Measurements from ENCODE around the gene ERFE.

The ERFE gene

DNA sequence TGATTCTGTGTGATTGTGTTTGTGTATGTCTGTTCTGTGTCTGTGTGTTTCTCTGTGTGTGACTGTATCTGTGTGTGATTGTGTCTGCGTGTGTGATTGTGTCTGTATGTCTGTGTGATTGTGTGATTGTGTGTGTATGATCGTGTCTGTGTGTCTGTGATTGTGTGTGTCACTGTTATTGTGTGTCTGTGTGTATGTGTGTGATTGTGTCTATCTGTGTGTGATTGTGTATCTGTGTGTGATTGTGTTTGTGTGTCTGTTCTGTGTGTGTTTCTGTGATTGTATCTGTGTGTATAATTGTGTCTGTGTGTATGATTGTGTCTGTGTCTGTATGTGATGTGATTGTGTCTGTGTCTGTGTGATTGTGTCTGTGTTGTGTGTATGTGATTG, 32.0 kb upstream of the ERFE start:
- FAIRE-seq = no peak

DNA sequence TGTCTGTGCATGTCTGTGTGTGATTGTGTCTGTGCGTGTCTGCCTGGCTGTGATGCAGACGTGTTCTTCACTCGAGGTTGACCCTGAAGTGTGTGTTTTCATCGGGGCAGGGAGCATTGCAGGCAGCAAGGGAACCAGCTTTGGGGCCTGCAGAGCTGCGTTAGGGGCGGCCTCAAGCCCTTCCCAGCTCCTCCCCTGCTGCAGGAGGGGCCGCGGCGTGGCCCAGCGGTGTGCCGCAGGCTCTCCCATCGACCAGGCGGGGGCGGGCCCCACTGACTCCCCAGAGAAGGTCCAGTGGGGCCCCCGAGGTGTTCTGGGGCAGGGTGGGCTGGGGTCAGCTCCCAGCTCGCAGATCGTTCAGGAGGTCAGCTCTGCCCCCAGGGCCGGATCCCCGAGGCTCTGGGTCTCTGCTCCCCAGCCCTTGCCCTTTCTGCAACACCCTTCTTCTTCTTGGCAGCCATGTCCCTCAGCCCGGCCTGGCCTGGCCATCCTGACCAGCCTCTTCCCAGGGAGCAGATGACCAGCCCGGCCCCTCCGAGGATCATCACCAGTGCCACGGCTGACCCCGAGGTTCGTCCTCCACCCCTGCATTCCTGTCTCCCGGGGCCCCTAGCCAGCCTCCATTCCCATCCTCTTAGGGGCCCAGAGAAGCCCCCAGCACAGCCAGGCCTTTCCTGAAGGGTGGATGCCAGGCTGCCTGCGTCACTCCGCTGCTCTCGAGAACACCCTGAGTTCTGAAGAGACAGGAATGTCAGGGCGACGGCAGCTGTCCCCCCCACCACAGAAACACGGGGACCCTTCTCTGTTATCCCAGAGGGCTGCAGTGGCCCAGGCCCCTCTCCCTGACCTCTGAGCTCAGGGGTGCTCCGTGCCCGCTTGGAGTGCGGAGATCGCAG, 31.4 kb upstream of the ERFE start:
- FAIRE-seq = no peak

DNA sequence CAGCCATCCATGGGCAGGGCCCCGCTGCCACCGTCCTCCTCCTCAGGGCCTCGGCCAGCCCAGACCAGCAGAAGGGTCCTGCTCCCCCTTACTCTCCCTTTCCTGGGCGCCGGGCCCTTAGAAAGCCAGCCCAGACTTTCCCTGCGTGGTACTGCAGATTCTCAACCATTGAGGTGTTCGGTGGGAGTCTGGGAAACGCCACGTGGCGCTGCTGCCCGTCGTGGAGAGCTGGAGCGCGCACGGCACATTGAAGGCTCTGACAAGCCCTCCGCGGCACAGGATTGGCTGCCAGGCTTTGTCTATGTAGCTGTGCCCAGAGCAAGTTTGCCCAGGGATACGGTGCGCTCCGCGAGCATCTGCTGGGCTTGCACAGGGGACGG, 30.7 kb upstream of the ERFE start:
- no peak for FAIRE-seq

DNA sequence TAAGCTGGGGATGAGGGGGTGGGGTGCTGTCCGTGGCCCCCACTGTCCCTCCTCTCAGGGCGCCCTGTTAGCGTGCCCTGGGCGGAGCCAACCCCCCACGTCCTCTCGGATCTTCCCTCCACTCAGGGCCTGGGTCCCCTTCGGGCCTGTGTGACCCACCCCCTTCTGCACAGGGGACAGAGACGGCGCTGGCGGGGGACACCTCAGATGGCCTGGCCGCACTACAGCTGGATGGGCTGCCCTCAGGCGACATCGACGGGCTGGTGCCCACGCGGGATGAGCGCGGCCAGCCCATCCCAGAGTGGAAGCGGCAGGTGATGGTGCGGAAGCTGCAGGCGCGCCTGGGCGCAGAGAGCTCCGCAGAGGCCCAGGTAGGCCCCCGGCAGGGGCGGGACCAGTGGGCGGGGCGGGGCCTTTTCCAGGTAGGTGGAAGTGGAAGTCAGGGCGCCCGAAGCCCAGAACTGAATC, 30.2 kb upstream of the ERFE start:
- FAIRE-seq = no peak

DNA sequence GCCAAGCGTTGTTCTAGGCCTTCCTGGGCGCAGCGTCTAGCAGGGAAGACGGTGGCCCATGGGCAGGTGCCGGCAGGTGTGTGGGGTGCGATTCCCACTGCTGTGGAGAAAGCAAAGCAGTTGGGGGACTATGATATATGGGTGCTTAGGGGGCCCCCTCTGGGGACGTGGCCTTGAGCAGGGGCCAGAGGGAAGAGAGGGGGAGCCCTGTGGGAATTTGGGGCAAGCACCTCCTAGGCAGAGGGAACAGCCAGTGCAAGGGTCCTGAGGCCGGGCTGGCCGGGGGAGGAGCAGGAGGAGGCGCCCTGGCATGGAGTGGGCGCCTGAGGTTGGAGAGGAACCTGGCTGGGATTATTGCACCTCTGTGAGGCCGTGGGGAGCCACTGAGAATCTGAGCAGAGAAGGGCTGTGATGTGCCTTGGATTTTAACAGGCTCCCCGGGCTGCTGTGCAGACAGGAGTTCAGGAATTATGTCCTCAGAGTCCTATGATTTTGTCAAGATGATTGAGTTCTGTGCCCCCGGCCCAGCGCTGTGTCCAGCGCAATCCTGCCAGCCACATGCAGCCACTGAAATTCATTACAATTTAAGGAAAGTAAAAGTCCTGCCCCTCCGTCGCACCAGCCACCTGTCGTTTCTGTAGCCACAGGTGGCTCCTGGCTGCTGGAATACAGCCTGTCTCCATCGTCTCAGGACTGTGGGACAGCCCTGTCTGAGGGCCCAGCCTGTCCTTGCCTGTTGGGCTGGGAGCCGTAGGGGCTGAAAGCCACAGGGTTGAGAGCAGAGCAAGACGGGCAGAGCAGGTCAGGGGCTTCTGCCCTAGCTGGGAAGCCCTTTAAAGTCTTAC, 29.4 kb upstream of the ERFE start:
- FAIRE-seq = no peak

DNA sequence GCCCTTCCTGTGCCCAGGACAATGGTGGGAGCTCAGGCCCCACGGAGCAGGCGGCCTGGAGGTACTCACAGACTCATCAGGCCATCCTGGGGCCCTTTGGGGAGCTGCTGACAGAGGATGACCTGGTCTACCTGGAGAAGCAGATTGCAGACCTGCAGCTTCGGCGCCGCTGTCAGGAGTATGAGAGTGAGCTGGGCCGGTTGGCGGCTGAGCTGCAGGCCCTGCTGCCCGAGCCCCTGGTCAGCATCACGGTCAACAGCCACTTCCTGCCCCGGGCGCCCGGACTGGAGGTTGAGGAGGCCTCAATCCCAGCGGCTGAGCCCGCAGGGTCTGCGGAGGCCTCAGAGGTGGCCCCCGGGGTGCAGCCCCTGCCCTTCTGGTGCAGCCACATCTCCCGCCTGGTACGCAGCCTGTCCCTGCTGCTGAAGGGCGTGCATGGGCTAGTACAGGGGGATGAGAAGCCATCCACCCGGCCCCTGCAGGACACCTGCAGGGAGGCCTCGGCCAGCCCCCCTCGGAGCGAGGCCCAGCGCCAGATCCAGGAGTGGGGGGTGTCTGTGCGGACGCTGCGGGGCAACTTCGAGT, 28.6 kb upstream of the ERFE start:
- no peak for FAIRE-seq

DNA sequence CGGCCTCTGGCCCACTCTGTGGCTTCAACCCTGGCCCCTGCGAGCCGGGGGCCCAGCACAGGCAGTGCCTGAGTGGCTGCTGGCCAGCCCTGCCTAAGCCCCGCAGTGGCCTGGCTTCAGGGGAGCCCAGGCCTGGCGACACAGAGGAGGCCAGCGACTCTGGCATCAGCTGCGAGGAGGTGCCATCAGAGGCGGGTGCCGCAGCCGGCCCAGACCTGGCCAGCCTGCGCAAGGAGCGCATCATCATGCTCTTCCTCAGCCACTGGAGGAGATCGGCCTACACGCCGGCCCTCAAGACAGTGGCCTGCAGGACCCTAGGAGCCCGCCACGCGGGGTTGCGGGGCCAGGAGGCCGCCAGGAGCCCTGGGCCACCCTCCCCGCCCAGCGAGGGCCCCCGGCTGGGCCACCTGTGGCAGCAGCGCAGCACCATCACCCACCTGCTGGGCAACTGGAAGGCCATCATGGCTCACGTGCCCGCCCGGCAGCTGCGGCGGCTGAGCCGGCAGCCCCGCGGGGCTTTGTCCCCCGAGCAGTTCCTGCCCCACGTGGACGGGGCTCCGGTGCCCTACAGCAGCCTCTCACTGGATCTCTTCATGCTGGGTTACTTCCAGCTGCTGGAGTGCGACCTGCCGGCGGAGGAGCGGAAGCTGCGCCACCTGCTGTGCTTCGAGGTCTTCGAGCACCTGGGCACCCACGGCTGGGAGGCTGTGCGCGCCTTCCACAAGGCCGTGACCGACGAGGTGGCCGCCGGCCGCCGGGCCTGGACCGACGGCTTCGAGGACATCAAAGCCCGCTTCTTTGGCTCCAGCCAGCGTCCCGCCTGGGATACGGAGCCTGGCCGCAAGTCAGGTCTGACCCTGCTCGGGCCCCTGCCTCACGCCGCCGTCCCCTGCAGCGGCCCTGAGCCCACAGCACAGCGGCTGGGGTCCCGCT, 27.8 kb upstream of the ERFE start:
- no peak for FAIRE-seq

DNA sequence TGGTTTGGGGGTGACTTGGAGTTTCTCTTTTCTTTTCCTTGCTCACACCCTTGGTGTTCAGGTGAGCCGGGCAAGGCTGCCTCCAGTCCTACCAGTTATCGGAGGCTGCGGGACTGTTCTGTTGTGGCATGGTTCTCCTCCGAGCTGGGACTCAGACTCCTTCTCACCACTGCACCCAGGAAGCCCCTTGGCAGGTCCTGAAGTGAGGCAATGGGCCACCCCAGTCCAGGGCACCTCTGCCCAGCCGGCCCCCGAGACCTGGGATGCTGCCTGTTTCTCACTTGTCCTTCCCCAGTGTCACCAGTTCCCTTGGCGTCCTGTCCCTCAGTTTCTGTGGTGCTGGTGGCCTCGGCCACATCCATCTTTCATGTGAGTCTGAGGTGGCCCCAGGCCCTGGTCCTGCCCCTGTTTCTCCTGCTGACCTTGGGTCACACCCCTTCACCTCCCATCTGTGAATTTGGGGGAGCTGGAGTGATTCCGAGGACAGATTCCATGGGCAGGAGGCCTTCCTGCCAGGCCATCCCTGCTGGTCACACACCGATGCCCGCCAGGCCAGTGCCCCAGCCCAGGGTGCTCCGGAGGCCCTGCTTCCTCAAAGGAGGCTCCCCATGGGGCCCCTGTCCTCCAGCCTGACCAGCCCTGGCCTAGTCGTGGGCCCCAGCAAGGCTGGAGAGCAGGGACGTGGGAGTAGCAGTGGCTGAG, 26.9 kb upstream of the ERFE start:
- no peak for FAIRE-seq

DNA sequence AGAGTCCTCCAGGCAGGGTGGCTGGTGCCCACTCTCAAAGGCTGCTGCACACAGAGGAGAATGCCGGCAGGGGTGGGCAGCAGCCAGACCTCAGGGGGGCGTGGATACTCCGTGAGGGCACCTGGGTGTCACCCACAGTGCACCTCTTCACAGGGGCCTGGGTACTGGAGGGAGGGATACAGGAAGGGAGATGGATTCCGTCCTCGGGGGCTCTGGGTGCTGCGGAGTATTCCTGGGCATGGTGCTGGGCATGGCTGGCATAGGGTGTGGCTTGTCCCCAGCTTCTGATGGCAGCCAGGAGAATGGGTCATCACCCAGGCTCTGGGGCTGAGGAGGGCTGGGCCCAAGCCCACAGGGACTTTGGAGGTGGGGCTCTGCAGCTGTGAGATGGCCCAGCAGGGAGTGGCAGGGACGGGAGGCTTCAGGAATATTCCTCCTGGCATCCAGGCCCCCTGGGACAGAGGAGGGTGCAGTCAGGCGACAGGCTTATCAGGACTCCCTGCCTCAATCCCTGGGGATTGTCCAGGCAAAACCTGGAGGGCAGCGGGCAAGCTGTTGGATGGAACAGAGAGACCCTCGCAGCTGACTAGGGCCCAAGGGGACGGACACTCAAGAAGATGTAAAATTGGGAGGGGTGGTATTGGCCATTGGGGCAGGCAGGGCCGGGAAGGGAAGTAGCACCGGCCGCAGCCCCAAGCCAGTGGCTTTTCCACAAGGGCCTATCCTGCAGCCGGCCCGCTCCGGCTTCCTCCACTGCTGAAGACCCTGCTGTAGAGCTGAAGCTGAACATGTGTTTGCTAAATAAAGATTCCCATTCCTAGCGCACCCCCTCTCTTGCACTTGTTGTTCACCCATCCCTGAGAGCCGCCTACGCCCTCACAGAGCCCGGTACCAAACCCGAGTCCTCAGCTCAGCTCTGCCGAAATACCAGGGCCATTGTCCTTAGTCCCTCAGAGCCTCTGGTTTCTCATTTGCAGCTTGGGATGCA, 26.0 kb upstream of the ERFE start:
- no peak for FAIRE-seq

DNA sequence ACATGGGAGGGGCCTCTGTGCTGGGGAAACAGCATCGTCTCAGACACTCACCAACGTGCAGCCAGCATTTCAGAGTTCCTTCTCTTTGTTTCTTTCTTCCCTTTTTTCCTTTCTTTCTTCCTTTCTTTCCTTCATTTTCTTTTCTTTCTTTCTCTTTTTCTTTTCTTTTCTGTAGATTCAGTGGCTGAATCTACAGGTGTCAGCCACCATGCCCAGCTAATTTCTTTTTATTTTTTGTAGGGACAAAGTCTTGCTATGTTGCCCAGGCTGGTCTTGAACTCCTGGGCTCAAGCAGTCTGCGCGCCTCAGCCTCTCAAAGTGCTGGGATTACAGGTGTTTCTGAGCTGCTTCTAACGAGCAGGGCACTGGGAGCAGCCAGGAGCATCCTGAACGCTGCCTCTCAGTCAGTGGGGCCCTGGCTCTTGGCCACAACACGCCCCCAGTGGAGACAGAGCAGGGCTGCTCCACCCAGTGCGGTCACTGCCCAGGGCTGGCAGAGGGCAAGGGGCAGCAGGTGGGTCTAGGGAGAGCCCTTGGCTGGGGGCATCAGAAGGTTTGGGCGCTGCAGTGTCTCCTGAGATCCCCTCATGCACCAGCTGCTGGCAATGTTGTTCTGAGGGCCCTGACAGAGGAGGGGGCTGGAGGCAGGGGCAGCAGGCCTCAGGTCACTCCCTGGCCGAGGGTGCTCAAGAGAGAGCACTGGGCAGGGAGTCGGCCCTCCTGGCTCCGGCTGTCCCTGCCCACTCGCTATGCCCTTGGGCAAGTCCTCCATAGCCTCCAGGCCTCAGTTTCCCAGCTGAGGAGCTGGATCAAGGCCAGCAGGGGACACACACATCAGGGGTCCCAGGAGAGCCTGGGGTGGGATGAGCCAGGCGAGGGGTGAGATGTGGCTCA, 25.0 kb upstream of the ERFE start:
- FAIRE-seq = no peak

DNA sequence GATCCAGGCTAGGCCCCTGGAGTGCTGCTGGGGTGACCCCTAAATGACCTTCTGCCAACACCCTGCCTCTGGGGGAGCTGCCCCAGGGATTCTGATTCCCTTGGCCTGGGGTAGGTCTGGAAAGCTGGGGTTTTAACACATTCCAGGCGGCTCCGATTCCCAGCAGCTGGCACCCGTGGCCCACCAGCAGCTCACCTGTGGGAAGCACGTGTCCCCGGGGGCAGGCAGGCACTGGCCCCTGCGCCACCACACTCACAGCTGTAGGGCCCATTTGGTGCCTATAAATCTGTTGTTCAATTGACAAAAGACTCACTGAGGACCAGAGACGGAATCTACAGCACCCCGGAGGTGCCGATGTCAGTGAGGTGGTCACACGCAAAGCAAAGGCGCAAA, 24.4 kb upstream of the ERFE start:
- no peak for FAIRE-seq

DNA sequence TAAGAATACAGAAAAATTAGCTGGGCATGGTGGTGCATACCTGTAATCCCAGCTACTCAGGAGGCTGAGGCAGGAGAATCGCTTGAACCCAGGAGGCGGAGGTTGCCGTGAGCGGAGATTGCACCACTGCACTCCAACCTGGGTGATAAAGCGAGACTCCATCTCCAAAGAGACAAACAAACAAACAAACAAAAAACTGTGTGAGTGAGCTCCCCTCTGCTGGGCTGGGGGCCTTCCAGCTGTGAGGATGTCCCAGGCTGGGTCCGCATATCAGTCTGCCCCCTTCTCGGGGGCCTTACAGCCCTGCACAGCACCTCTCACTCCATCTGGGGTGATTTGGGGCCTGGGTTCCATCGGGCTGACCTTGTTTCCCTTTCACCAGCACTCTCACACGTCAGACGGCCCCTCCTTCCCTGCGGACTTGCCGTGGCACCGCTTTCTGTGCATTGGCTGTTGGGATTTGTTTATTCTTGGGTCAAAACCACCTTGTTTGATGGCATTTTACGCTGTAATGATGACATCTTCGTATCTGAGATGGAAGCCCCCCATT, 23.1 kb upstream of the ERFE start:
- FAIRE-seq = no peak

DNA sequence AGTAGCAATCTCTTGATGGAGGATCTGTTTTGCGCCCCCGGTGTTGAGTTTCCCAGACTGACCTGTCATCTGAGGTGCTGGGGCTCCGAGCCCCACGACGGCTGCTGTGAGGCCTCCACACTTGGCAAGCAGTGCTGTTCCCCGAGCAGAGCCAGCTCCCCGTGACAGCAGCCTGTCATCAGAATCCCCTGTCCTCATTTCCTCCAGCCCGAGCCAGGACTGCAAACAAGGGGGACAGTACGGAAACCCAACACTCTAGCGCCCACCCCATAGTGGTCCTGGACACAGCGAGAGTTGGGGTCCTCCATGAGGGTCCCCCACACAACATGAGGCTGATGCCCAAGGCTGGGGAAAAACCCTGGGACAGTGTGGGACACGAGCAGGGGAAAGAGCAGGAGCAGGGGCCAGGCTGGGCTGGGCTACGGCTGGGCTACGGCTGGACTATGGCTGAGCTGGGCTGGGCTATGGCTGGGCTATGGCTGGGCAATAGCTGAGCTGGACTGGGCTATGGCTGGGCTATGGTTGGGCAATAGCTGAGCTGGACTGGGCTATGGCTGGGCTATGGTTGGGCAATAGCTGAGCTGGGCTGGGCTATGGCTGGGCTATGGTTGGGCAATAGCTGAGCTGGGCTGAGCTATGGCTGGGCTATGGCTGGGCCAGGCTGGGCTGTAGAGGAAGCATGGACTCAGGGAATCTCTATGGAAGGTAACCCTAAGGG, 21.8 kb upstream of the ERFE start:
- FAIRE-seq = no peak

DNA sequence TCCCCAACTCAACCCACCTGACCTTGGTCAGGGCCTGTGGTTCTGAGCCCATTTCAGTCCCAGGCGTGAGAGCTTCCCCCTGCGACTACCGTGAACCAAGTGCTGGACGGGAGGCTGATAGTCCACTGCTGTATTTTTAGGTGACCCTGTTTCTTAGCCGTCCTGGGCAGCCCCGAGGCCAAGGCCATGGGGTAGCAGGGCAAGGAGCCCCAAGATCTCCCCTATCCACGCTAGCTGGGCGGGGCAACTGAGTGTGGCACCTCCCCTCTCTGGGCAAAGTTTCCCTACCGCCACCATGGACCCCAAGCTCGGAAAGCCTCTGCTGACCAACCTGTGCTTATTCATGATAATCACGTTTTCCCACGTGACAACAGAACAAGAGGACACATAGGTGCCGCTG, 20.9 kb upstream of the ERFE start:
- no peak for FAIRE-seq

DNA sequence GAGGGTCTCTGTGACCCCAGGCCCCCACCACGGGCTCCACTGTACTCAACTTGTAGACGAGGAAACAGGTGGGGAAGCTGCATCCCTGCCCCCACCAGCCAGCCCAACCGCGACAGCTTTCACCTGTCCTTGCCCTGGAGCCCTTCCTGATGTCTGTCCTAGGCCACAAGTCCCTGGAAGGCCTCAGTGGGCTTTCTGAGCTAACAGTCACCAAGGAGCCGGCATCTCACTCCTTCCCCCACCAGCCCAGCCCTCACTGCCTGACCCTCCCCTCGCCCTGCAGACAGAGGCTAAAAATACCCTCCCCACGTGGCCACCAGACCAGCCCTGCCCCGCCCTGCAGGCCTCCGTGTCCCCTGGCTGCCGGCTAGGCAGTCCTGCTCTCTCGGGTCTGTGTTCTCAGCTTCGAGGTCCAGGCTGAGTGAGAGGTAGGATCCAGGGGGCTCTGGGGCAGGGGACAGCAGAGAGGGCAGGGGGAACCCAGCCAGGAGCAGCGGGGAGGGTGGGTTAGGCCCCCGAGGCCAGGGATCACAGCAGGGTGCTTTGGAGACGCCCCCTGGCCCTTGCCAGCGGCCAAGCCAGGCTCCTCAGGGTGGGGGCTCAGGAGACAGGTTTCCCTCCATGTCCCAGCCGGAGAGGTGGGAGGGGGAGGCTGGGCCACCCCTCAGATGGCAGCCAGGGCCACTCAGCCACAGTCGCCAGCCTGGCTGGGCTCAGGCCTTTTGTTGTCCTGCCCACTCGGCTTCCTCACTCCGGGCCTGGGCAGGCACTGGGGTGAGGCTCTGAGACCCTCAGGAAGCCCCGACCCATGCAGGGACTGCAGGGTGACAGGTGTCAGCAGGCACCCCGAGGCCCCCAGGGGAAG, 20.2 kb upstream of the ERFE start, which contains the start of gene KLHL30:
TSS of gene KLHL30 (plus strand) at position 338 of the 865 bp plus-strand sequence. CDS start 2,087 bp downstream, outside the sequence.
- FAIRE-seq = no peak

DNA sequence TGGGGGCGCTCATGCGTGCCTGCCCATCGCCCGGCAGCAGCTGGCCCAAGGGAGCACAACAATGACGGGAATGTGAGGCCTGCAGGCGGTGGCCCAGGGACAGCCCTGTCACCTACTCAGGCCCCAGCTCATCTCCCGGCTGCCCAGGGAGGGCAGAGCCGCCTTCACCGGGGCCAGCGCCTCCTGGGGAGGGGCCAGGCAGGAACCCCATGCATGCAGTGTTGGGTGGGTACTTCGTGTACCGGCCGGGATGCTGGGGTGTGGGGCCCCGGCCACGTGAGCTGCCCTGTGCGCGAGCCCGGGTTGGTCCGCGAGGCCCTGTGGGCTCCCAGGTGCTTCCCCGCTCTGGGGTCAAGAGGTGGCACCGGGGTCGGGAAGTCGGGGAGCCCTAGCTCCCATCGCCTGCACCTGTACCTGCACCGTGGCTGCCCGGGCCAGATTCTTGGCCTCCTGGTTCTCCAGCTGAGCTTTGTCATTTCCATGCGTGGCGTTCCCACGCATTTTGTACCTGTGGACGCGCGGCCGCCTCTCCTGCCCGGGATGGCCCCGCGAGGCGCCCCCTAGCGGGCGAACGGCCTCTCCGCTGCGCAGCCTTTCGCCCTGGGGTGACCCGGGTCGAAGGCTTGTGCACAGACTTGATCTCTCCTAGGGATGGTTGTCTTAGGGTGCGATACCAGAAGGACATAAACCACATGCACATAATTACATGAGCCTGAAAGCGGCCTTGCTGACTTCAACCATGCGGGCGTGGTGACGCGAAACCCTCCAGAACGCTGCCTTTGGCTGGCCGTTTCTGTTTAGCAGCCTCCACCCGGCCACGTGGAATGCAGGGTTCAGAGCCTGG, 19.4 kb upstream of the ERFE start:
- FAIRE-seq = no peak

Measured in G401.6 (cell line).